Activated CD8-positive, alpha-beta memory T cell treated with anti-CD3 and anti-CD28 coated beads, Interleukin-2, amount 50 U/mL, for 1 hour (primary cell): ENCODE measurements around the gene GLP1R.

ENCODE experiments used
- DNase-seq: peaks from one replicate; pipeline ENCODE4 v3.0.0-alpha.2; 2020; ENCODE audit errors: extremely low read depth

Gene GLP1R

DNA sequence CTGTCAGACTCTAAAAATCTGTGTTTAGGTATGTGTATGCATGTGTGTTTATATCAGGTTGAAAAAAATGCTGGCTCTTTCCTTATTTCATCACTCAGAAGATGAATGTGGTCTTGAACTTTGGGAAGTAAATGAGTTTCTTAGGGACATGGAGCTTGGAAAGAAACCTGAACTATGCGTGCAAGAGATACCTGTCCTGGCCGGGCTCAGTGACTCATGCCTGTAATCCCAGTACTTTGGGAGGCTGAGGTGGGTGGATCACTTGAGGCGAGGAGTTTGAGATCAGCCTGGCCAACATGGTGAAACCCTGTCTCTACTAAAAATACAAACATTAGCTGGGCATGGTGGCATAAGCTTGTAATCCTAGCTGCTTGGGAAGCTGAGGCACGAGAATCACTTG, 4.4 kb upstream of the GLP1R start:
- no peak for DNase-seq

DNA sequence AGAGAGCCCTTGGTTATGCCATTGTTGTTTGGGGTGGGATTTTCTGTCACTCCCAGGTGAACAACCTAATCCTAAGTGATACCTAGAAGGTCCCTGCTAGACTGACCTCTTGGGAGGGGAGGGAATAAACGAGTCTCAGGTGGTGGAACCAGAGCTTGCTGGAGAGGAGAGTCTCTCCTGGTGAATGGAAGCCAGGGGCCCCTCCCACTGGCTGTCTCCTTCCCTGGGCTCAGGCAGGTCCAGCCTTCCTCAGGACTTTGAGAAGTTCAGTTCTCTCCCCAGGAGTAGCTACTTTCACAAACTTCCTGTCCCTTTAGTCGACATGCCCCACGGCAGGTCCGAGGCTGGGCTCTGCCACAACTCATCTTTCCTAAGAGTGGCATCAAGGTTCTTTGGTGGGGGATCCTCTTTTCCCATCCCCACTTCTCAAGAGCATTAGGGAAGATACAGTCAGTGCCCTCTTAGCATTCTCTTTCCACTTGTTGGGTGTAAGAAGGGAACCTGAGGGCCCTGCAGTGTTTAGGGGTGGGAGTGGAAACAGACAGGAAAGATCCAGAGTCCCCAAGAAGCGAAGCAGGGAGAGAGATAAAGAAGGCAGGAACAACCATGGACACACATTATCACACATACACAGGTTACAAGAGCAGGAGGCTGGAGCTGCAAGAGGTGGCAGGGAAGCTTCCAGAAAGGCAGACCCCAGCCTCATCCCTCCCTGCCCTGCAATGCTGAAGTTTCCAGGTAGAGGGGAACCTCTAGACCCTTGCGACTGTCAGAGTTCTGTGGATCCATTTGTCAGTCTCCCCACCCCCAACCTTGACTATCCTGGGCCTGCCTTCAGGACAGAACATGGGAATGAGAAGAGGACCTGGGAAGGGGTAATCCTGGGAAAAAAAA, 900 bp upstream of the GLP1R start:
- DNase-seq, result no peak

DNA sequence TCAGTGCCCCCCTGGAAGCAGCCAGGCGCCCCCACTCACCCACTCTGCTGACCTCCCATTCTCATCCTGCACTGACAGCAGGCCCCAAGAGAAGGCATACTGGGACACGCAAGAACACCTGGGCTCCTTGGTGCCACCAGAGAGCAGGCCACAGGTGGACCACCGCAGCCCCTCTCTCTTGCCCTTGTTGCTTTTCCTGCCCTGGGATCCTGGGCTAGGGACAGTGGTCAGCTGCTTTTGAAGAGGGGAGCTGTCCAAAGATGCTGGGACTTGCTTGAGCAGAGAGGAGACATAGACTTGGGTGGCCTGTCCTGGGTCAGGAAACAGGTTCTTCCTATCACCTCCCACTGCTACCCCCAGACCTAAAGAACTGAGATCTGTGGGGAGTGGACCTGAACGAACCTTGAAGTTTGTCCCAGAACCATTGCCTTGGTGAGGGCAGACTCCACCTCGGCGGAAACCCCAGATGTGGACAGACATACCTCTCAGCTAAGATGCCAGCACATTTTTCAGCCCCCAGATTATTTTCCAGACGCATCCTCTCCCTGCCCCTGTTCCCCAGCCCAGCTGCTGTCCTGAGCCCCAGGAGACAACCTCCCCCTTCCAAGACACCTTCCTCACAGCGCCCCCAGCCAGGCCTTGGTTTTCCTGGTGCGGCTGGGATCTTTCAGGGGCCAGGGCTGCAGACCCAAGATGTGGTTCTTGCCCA, 1.1 kb downstream of the GLP1R start:
- no peak for DNase-seq

DNA sequence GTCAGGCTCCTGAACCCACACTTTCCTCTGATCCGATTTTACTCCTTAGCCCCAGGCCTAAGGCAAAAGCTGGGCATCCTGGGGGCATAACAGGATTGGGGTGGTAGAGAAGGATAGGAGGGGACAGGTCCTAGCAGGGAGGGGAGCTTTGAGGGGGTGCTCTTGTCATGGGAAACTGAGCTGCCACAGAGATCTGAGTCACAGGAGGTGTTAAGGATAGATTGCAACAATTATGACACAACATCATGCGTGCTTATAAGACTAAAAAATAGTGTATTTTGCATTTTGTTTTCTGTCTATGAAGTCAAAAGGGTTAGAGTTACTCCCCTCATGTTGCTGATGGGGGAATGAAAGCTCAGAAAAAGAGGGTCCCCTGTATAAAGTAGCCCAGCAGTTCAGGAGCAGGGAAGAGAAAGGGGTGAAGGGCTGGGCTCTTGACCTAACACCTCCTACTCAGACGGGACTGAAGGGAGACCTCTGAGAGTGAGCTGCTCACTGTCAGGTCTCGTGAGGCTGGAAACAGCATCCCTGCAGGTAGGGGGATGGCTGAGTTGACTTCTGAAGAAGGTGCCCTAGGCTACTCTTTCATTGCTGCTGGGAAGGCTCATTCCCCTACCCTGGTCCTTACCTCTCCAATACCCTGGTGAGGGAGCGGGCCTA, 2.0 kb downstream of the GLP1R start:
- no peak for DNase-seq

DNA sequence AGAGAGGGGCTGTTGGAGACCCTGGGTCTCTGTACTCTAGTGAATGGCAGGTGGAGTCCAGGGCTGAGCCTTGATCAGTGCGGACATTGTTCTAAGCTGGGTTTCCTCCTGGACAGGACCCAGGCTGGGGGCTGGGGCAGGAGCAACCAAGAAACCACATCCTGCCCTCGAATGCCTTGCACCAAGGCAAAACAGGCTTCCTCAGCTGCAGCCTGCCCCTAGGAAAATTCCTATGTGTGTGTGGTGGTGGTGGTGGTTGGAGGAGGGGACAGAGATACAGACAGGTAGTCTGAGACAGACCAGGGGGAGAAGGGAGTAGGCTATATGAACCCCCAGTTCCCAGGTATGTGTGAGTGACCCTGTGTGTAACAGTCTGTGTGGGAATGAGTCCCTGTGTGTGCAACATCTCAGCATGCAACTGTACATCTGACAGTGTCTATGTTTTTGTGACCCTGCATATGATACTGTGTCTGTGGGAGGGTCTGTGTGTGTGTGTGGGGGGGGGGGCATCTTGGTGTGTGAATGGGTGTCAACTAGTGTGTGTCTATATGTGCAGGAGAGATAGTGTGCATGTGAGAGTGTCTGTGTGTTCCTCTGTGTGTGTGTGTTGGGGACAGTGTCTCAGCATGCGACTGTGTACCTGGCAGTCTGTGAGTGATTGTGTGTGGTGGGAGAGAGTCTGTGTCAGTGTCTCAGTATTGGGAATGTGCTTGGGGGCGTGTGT, 3.0 kb downstream of the GLP1R start:
- DNase-seq, result no peak

DNA sequence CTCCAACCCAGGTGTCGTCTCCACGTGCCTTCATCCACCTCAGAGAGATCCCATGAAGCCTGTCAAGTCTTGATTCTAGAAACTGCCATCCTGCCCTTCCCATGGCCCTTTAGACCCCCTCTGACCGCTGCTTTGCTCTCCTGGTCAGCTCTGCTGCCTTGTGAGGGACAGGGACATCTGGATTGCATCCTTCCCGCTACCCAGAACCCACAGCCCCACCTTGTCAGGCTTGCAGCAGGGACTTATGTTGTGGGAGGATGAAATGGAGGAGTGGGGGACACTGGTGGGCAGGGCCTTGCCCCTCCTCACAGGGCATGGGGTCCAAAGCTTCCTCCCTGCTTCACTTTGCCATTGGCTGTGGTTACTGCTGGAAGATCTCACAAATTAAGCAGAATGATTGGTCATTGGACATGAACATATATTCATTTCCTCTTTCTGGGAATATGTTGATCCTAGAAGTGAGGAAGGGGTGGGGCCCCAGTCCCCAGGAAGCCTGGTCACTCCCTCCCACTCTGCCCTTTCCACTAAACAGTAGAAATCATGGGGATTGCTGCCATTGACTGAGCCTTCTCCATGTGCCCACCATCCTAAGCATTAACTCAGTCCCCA, 4.5 kb downstream of the GLP1R start:
- no peak for DNase-seq

DNA sequence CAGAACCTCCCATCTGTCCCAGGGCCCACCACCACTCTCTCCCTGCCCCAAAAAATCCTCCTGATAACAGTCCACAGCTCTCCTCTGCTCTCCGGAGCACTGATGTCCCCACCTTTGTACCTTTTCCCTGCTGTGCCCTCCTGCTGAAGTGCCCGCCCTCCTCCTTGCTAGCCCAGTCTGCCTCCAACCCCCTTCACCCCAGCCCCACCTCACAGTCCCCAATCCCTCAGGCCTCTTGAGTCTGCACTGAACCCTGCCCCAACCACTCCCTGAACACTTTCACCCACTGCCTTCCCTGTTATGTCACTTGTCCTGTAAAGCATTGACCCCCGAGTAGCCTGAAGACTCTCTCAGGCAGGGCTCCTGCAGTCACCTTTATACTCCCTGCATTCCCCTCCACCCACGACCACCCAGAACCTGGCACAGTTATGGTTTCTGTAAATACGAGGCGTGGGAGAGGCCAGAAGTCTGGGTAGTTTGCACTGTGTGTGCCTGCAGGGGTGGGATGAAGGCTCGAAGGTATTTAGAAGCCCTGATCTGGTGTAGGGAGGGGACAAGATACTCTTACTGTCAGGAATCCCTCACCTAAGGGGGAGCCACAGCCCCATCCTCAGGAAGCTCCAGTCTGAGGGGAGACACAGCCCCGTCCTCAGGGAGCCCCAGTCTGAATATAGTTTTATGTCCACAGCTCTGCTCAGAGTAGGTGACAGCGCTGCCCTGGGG, 5.4 kb downstream of the GLP1R start:
- no peak for DNase-seq

DNA sequence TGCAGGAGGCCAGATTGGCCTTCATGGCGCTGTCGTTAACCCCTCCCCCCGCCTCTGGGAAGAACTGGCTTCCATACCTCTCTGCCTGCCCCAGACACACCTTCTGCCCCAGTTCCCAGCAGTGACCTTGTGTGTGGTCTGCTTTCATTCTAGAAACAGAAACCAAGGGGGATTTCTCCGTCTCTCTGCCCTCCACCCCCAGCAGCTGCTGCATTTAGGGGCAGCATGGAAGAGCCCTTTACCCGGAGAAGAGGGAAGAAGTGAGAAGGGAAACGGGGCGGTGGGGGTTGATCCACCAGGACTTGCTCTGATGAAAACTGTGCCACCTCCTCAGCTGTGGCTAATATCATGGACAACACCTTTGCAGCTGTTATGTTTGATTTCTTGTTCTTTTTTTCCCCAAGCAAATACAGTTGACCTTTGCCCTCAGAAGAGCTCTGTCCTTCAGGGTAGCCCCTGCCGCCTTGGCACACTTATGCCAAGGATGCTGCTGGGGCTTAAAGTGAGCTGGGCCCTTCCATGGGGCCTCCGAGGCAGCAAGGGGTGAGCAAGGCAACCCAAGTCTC, 6.1 kb downstream of the GLP1R start:
- DNase-seq, result no peak

DNA sequence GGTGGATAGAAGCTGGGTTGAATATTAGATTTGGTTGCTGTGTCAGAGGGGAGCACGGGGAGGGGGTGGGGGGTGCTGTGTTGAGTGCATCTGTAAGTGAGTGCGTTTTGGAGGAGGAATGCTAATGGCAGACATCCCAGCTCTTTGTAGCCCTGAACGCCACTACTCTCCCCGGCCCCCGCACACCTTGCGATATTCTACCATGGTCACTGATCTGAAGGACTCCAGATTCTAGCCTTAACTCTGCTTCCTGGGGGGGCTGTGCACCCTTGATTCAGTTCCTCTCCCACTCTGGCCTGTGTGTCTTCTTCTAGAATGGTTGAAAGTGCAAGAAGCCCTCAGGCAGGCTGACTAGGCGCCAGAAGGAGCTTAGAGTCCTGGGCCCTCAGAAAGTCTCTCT, 7.1 kb downstream of the GLP1R start:
- no peak for DNase-seq

DNA sequence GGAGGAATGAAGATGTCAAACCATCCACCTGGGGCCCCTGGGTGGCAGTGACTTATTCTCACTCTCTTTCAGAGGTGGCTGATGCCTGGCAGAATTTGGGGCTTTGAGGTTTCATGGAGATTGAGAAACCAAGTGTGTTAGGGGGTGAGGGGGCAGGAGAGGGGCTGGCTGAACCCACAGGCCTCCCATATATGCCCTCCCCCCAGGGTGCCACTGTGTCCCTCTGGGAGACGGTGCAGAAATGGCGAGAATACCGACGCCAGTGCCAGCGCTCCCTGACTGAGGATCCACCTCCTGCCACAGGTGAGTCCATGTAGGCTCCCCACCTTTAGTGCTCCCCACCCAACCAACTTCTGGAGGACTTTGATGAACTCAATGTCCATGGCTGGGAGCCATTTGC, 7.6 kb downstream of the GLP1R start:
- DNase-seq, result no peak

DNA sequence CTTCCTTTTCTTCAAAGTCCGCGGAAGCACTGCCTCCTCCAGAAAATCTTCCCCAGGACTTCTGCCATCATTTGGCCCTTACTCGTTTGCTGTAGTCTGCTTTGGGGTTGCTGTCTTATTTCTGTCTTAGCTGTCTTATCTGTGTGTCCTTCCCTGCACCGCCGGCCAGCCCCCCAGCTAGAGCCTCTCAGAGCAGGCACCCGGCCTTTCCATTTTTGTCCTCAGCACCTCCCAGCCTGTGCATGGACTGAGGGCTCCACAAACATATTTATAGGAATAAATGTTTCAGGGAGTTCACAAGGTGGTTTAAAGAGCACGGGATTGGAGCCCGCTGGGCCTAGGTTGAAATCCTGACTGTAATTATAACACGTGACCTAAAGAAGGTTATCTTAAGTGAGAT, 8.1 kb downstream of the GLP1R start:
- no peak for DNase-seq

DNA sequence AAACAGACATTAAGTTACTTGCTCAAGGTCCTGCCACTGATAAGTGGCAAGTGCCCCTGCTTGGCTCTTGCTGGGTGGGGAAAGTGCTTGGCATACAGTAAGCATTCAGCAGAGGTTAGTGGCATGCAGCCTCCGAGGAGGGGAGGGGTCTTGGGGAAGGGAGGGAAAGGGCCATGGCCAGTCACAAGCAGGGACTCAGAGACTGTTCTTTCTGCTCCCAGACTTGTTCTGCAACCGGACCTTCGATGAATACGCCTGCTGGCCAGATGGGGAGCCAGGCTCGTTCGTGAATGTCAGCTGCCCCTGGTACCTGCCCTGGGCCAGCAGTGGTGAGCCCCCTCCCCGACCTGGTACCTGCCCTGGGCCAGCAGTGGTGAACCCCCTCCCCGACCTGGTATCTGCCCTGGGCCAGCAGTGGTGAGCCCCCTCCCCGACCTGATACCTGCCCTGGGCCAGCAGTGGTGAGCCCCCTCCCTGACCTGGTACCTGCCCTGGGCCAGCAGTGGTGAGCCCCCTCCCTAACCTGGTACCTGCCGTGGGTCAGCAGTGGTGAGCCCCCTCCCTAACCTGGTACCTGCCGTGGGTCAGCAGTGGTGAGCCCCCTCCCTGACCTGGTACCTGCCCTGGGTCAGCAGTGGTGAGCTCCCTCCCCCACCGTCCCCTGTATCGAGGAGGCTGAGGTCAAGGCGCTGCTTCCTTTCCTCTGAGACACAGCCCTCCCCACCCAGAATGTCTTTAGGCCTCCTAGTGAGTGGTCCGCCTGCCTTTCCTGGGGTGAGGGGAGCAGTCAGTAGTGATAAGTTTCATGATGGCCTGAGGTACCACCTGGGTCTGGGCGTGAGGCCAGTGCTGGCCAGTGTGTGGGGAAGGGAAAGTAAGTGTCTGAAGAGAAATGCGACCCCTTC, 8.9 kb downstream of the GLP1R start:
- no peak for DNase-seq

DNA sequence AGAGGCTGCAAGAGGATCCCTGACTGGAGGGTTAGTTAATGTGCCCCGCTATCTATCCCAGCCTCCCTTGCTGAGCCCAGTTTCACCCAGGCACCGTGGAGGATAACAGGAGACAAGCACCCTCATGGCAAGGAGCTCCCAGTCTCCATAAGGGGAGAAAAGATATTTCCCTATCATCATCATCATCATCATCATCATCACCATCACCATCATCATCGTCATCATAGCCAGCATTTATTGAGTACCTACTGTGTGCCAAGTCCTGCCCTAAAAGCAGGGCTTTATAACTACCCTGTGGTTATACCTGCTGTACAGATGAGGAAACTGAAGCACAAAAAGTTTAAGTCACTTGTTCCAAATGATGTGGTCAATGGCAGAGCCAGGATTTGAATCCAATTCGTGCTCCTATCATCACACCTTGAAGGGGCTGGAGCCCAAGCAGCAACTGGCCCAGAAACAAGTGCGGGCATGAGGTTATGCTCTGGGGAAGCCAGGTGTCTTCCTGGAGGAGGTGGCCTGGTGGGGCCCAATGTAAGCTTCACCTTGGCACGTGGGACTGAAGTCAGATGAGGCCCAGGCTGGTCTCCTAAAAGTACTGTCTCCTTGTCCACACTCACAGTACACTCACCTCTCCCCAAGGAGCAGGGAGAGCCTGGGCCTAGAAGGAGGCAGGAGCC, 10.0 kb downstream of the GLP1R start:
- DNase-seq, result no peak

DNA sequence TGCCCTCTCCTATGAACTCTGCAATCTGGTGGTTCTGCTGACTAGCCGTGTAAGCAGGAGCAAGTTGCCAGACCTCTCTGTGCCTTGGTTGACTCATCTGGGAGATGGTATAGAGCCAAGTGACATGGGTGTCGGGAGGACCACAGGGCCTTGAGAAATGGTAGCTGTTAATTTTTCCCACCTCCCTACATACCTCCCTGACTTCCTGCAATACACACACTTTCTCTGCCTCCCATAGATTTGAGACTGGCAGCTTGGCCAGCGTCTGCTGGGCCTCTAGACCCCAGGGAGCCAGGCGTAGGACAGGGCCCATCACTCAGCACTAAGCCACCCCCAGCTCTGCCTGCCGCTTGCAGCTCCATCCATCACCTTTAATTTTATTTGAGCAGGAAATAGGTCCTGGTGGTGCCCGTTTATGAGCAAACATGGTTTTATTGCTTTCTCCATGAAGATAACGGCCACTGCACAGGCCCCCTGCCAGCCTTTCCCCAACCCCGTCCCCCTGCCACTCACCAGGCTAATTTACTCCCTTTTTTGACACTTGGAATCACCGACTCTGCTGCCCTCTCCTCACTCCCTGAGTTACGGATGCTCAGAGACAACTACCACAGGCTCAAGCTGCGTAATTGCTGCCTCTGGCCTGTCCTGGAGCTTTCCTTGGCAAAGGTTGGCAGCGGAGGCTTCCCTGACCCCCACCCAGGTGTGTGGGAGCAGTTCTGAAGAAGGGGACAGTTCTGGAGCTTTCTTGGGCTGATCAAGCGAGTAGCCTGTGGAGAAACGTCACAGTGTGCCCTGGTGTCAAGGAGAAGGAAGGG, 11.1 kb downstream of the GLP1R start:
- no peak for DNase-seq

DNA sequence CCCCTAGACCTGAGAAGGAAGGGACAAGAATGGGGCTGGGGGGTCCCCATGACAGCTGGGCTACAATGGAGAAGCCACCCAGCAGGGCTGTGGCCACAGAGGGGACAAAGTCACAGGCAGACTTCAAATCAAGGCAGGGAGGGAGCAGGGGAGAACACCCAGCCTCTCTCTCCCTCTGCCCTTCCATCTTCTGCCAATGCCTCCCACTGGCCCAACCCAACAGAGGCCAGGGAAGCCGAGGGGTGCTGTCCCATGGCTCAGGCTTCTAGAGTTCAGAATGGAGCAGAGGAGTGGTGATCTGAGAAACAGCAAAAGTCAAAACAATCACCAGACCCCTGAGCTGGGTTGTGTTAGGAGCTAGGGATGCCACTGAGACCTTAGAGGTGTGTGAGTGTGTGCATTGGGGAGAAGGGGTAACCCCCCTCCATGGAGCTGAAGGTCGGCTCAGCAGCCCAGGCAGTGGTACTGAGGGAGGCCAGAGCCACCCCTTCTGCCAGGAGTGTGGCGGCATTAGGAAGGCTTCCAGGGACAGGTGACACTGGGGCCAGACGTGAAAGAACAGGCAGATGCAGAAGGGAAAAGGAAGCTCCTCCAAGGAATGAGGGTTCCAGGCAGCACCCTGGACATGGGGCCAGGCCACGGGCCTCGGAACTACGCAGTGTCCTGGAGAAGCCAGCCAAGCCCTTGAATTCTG, 12.0 kb downstream of the GLP1R start:
- no peak for DNase-seq

DNA sequence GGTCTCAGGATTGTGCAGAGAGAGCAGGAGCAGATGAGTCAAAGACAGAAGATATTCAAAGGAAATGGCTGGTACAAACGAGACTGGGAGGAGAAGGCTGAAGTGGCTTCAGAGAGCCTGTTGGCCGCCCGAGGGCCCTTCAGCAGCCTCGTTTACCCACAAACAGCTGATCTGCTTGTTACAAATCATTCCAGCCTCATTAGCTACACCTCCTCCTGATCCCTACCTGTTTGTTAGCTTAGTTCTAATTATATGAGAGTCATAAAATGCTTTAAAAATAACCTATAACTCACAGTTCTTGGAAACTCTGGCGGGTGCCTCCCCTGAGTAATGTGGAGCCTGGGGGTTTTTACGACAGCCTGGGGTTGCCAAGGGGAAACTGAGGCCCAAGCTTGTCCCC, 12.6 kb downstream of the GLP1R start:
- DNase-seq, result no peak

DNA sequence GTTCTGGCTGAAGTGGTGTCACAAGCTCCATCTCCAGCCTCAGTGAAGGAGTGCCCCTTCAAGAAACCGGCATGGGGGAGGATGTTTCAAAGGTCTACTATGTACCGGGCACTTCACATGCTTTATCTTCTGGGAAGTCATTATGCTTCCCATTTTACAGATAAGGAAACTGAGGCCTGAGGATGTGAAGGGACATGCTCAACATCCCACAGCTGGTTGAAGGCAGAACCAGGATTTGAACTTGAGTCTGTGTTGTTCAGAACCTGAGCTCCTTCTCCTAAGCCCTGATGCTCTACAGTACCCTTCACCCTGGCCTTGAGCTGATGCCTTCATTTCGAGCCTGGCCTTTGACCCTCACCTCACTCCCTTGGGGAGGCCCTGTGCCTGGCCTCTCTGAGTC, 13.0 kb downstream of the GLP1R start:
- DNase-seq, result no peak
